ENCODE data around the gene MRTFA.

MRTFA gene

GRCh38 chr22:40582063-40582462 is 54.5 kb downstream of the MRTFA start:
- DNase-seq (ENCODE audit: extremely low read depth, low read depth): no peak
- no peak overlapping the region for H3K4me3 ChIP-seq (replicated peaks; ENCODE audit: low read depth, low read length)
- TF ChIP-seq CTCF (IDR thresholded peaks at IDR 0.05; ENCODE audit: low read depth, low read length, missing control alignments): no peak

- no peak for TF ChIP-seq CTCF (IDR thresholded peaks at IDR 0.05; ENCODE audit: low read depth, low read length, missing control alignments)
- no peak for DNase-seq (ENCODE audit: extremely low read depth, low read depth)
- H3K4me3 ChIP-seq (replicated peaks; ENCODE audit: low read depth, low read length): no peak overlapping the region
Measured at GRCh38 chr22:40580631-40581030, 55.9 kb downstream of the MRTFA start.

GRCh38 chr22:40578171-40578570 is 58.3 kb downstream of the MRTFA start:
- no peak overlapping the region for H3K4me3 ChIP-seq (replicated peaks; ENCODE audit: low read depth, low read length)
- no peak for DNase-seq (ENCODE audit: extremely low read depth, low read depth)
- TF ChIP-seq CTCF (IDR thresholded peaks at IDR 0.05; ENCODE audit: low read depth, low read length, missing control alignments): no peak

- no peak overlapping the region for H3K4me3 ChIP-seq (replicated peaks; ENCODE audit: low read depth, low read length)
- no peak for TF ChIP-seq CTCF (IDR thresholded peaks at IDR 0.05; ENCODE audit: low read depth, low read length, missing control alignments)
- DNase-seq (ENCODE audit: extremely low read depth, low read depth): no peak
Measured at GRCh38 chr22:40572976-40573375, 63.5 kb downstream of the MRTFA start.

- no peak for TF ChIP-seq CTCF (IDR thresholded peaks at IDR 0.05; ENCODE audit: low read depth, low read length, missing control alignments)
- no peak for DNase-seq (ENCODE audit: extremely low read depth, low read depth)
- H3K4me3 ChIP-seq (replicated peaks; ENCODE audit: low read depth, low read length): no peak overlapping the region
Measured at GRCh38 chr22:40571887-40572286, 64.6 kb downstream of the MRTFA start.

GRCh38 chr22:40567626-40568328 is 68.7 kb downstream of the MRTFA start:
- no peak overlapping the region for H3K4me3 ChIP-seq (replicated peaks; ENCODE audit: low read depth, low read length)
- TF ChIP-seq CTCF (IDR thresholded peaks at IDR 0.05; ENCODE audit: low read depth, low read length, missing control alignments): no peak
- DNase-seq (ENCODE audit: extremely low read depth, low read depth): no peak

- no peak for DNase-seq (ENCODE audit: extremely low read depth, low read depth)
- H3K4me3 ChIP-seq (replicated peaks; ENCODE audit: low read depth, low read length): no peak overlapping the region
- no peak for TF ChIP-seq CTCF (IDR thresholded peaks at IDR 0.05; ENCODE audit: low read depth, low read length, missing control alignments)
Measured at GRCh38 chr22:40567106-40567505, 69.4 kb downstream of the MRTFA start.

All from HFF-Myc (cell line).